HEK293 (cell line): ENCODE data around the gene PNCK.
"Not testable (repeated sequence)": the region's sequence is repeated elsewhere in the genome, so short reads cannot be mapped to it uniquely, and the experiment has no call there.

ENCODE experiments used
- CTCF ChIA-PET: fragments of 350-600 bp; formaldehyde crosslinking; extraction: SDS; loops from one replicate; lab custom pipeline; 2021; ENCODE audit warnings: antibody characterized with exemption; lab: Yijun Ruan, JAX
- POLR2A ChIA-PET: fragments of 300-600 bp; formaldehyde crosslinking; extraction: SDS; loops from one replicate; lab custom pipeline; 2020; ENCODE audit warnings: antibody characterized with exemption, inconsistent platforms; lab: Yijun Ruan, JAX
- H3K27ac ChIP-seq: fragments of 200-500 bp; sonication (Bioruptor generic); 2 replicates; pipeline ENCODE4 v1.5.1; 2014; ENCODE audit warnings: low read depth, low read length, control low read depth, inconsistent platforms; ENCODE audit errors: extremely low read depth
- H3K36me3 ChIP-seq, 2 experiments: fragments of 200-500 bp in 1 of 2; sonication (Bioruptor generic) in 1 of 2; 1 replicate in 1 of 2; 2 replicates in 1 of 2; pipeline ENCODE4 v1.5.1; 2014 to 2017; ENCODE audit warnings: inconsistent platforms in 2 of 2, low read length in 2 of 2; ENCODE audit not compliant: control insufficient read depth in 2 of 2, insufficient read depth in 1 of 2
- H3K4me1 ChIP-seq: fragments of 200-500 bp; sonication (Bioruptor generic); 2 replicates; pipeline ENCODE4 v1.5.1; 2014; ENCODE audit warnings: mild to moderate bottlenecking, low read length, inconsistent platforms; ENCODE audit not compliant: control insufficient read depth, insufficient read depth
- H3K4me3 ChIP-seq: 2 replicates; pipeline ENCODE4 v1.5.1; 2011; ENCODE audit warnings: low read depth, mild to moderate bottlenecking, control low read depth, low read length, moderate library complexity
- H3K9me3 ChIP-seq: fragments of 200-500 bp; sonication (Bioruptor generic); 2 replicates; pipeline ENCODE4 v1.5.1; 2014; ENCODE audit warnings: low read depth, low read length, inconsistent platforms; ENCODE audit not compliant: control insufficient read depth, insufficient read depth
- GLIS1 ChIP-seq: fragments of 450-650 bp; formaldehyde crosslinking; IDR thresholded peaks from 2 replicates; pipeline ENCODE4 v1.5.1; 2016; ENCODE audit warnings: missing biosample characterization, missing genetic modification characterization
- GLIS2 ChIP-seq: fragments of 450-650 bp; formaldehyde crosslinking; IDR thresholded peaks from 2 replicates; pipeline ENCODE4 v1.5.1; 2016; ENCODE audit warnings: missing biosample characterization, missing genetic modification characterization
- KLF8 ChIP-seq: fragments of 450-650 bp; formaldehyde crosslinking; IDR thresholded peaks from 2 replicates; pipeline ENCODE4 v1.5.1; 2016; ENCODE audit warnings: missing biosample characterization, missing genetic modification characterization
- MZF1 ChIP-seq: fragments of 450-650 bp; formaldehyde crosslinking; IDR thresholded peaks from 2 replicates; pipeline ENCODE4 v1.5.1; 2017; ENCODE audit warnings: missing biosample characterization, missing genetic modification characterization, borderline replicate concordance
- SP3 ChIP-seq: fragments of 450-650 bp; formaldehyde crosslinking; IDR thresholded peaks from 2 replicates; pipeline ENCODE4 v1.5.1; 2016; ENCODE audit warnings: missing biosample characterization, missing genetic modification characterization
- ZBTB21 ChIP-seq: fragments of 450-650 bp; formaldehyde crosslinking; IDR thresholded peaks from 2 replicates; pipeline ENCODE4 v1.5.1; 2017; ENCODE audit warnings: missing biosample characterization, missing genetic modification characterization
- ZBTB7A ChIP-seq: fragments of 450-650 bp; formaldehyde crosslinking; IDR thresholded peaks from 2 replicates; pipeline ENCODE4 v1.5.1; 2016; ENCODE audit warnings: low read depth, missing biosample characterization, missing genetic modification characterization
- ZNF10 ChIP-seq: fragments of 450-650 bp; formaldehyde crosslinking; IDR thresholded peaks from 2 replicates; pipeline ENCODE4 v1.5.1; 2017; ENCODE audit warnings: missing biosample characterization, missing genetic modification characterization
- ZNF324 ChIP-seq: fragments of 450-650 bp; formaldehyde crosslinking; IDR thresholded peaks from 2 replicates; pipeline ENCODE4 v1.5.1; 2016; ENCODE audit warnings: missing biosample characterization, missing genetic modification characterization
- ZNF350 ChIP-seq: fragments of 450-650 bp; formaldehyde crosslinking; IDR thresholded peaks from 2 replicates; pipeline ENCODE4 v1.5.0; 2017; ENCODE audit warnings: missing biosample characterization, mild to moderate bottlenecking, missing genetic modification characterization
- ZNF416 ChIP-seq: fragments of 450-650 bp; formaldehyde crosslinking; IDR thresholded peaks from 2 replicates; pipeline ENCODE4 v1.5.1; 2016; ENCODE audit warnings: missing biosample characterization, missing genetic modification characterization
- ZNF529 ChIP-seq: fragments of 450-650 bp; formaldehyde crosslinking; IDR thresholded peaks from 2 replicates; pipeline ENCODE4 v1.5.1; 2017; ENCODE audit warnings: missing genetic modification characterization, missing biosample characterization; ENCODE audit not compliant: insufficient replicate concordance
- ZNF548 ChIP-seq: fragments of 450-650 bp; formaldehyde crosslinking; IDR thresholded peaks from 2 replicates; pipeline ENCODE4 v1.5.1; 2016; ENCODE audit warnings: missing biosample characterization, missing genetic modification characterization
- ZNF560 ChIP-seq: fragments of 450-650 bp; formaldehyde crosslinking; IDR thresholded peaks from 2 replicates; pipeline ENCODE4 v1.5.1; 2017; ENCODE audit warnings: missing biosample characterization, missing genetic modification characterization, borderline replicate concordance
- ZNF664 ChIP-seq: fragments of 450-650 bp; formaldehyde crosslinking; IDR thresholded peaks from 2 replicates; pipeline ENCODE4 v1.5.1; 2016; ENCODE audit warnings: missing biosample characterization, missing genetic modification characterization
- ZNF747 ChIP-seq: fragments of 450-650 bp; formaldehyde crosslinking; IDR thresholded peaks from 2 replicates; pipeline ENCODE4 v1.5.1; 2016; ENCODE audit warnings: missing biosample characterization, missing genetic modification characterization
- ZNF830 ChIP-seq: fragments of 450-650 bp; IDR thresholded peaks from 2 replicates; pipeline ENCODE4 v1.5.0; 2018; ENCODE audit warnings: missing biosample characterization, missing genetic modification characterization, low read depth, mild to moderate bottlenecking, moderate library complexity
- TF ChIP-seq, protein P1 (sequence below): fragments of 450-650 bp; formaldehyde crosslinking; IDR thresholded peaks from 2 replicates; pipeline ENCODE4 v1.5.1; 2016; ENCODE audit warnings: missing biosample characterization, missing genetic modification characterization
- TF ChIP-seq, protein P2 (sequence below): fragments of 450-650 bp; formaldehyde crosslinking; IDR thresholded peaks from 2 replicates; pipeline ENCODE4 v1.5.1; 2016; ENCODE audit warnings: missing biosample characterization, missing genetic modification characterization
- TF ChIP-seq, protein P3 (sequence below): fragments of 450-650 bp; formaldehyde crosslinking; IDR thresholded peaks from 2 replicates; pipeline ENCODE4 v1.5.1; 2016; ENCODE audit warnings: missing biosample characterization, missing genetic modification characterization
- TF ChIP-seq, protein P4 (sequence below): fragments of 450-650 bp; IDR thresholded peaks from 2 replicates; pipeline ENCODE4 v1.5.1; 2018; ENCODE audit warnings: missing biosample characterization, mild to moderate bottlenecking, missing genetic modification characterization
- TF ChIP-seq, protein P5 (sequence below): fragments of 450-650 bp; formaldehyde crosslinking; IDR thresholded peaks from 2 replicates; pipeline ENCODE4 v1.5.1; 2017; ENCODE audit warnings: missing biosample characterization, missing genetic modification characterization

PNCK gene

DNA sequence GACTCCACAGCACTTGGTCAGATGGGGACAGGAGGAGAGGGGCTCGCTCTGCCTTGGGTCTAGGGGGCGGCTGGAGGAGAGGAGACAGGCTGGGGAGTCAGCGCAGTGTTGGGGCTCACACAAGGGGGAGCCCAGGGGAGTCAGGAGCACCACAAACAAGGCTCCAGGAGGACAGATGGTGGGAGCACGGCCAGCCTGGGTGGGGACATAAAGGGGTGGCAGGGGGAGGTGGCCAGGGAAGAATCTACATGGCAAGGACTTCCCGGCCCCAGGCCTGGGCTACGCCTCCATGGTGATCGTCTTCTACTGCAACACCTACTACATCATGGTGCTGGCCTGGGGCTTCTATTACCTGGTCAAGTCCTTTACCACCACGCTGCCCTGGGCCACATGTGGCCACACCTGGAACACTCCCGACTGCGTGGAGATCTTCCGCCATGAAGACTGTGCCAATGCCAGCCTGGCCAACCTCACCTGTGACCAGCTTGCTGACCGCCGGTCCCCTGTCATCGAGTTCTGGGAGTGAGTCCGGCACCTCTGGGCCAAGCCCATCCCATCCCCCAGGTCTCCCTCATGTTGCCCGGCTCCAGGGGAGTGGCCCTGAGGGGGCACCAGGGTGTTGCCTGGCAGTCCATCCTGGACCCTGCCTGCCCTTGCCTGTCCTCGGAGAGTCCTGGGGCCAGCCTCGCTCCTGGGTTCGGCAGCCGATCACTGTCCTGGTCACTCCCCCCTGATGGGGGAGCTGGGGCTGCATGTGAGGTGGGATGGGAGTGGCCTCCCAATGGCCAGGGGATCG, 17.6 kb upstream of the PNCK start:
- H3K27ac ChIP-seq, CTCF ChIA-PET, H3K9me3 ChIP-seq, H3K4me1 ChIP-seq, H3K4me3 ChIP-seq, POLR2A ChIA-PET: not testable (repeated sequence)
- H3K36me3 ChIP-seq = peaks cover 0 to 62% of the 10 kb centered on the region in 2 experiments; a peak in 1 of 3 replicates
- peak; percentile 38; the same call in 1 of the 2 replicates for TF ChIP-seq GLIS2 (tag by site-specific recombination)
- TF ChIP-seq, protein P1, sequence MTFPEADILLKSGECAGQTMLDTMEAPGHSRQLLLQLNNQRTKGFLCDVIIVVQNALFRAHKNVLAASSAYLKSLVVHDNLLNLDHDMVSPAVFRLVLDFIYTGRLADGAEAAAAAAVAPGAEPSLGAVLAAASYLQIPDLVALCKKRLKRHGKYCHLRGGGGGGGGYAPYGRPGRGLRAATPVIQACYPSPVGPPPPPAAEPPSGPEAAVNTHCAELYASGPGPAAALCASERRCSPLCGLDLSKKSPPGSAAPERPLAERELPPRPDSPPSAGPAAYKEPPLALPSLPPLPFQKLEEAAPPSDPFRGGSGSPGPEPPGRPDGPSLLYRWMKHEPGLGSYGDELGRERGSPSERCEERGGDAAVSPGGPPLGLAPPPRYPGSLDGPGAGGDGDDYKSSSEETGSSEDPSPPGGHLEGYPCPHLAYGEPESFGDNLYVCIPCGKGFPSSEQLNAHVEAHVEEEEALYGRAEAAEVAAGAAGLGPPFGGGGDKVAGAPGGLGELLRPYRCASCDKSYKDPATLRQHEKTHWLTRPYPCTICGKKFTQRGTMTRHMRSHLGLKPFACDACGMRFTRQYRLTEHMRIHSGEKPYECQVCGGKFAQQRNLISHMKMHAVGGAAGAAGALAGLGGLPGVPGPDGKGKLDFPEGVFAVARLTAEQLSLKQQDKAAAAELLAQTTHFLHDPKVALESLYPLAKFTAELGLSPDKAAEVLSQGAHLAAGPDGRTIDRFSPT = 0 out of 2 replicates have a peak, but pooled peaks have one; percentile 16

DNA sequence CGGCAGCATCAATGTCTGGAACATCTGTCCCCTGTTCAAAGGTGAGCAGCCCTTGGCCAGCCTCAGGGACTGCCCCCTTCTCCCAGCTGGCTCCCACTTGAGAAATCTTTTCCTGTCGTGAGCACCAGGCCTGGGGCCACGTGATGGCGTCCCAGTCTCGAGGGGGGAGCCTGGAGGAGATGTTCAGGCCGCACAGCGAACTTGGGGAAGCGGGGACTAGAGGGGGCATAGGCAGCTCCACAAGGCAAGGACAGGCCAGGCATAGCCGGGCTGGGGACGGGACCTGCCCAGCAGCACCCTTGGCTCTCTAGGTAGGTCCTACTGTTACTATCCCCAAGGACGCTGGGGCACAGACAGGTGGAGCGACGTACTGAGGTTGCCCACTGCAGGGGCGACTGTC, 16.9 kb upstream of the PNCK start:
- H3K4me1 ChIP-seq = no peaks in the 10 kb centered on the region
- H3K27ac ChIP-seq = no peak overlapping the region
- ChIA-PET POLR2A (no interaction called here), CTCF (no interaction called here)
- H3K36me3 ChIP-seq = peaks cover 0 to 54% of the 10 kb centered on the region in 2 experiments; a peak in 1 of 3 replicates
- H3K4me3 ChIP-seq = no peak overlapping the region
- H3K9me3 ChIP-seq = no peaks in the 10 kb centered on the region
- TF ChIP-seq SP3 (tag by site-specific recombination) (no peak), ZBTB21 (no peak), ZBTB7A (tag by site-specific recombination) (no peak), ZNF324 (no peak), ZNF529 (tag by site-specific recombination) (no peak), ZNF416 (tag by site-specific recombination) (no peak), ZNF350 (tag by site-specific recombination) (no peak), ZNF664 (tag by site-specific recombination) (no peak)
- TF ChIP-seq, protein P2, sequence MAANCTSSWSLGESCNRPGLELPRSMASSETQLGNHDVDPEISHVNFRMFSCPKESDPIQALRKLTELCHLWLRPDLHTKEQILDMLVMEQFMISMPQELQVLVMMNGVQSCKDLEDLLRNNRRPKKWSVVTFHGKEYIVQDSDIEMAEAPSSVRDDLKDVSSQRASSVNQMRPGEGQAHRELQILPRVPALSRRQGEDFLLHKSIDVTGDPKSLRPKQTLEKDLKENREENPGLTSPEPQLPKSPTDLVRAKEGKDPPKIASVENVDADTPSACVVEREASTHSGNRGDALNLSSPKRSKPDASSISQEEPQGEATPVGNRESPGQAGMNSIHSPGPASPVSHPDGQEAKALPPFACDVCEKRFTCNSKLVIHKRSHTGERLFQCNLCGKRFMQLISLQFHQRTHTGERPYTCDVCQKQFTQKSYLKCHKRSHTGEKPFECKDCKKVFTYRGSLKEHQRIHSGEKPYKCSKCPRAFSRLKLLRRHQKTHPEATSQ (tag by site-specific recombination) = no peak
- TF ChIP-seq, protein P3, sequence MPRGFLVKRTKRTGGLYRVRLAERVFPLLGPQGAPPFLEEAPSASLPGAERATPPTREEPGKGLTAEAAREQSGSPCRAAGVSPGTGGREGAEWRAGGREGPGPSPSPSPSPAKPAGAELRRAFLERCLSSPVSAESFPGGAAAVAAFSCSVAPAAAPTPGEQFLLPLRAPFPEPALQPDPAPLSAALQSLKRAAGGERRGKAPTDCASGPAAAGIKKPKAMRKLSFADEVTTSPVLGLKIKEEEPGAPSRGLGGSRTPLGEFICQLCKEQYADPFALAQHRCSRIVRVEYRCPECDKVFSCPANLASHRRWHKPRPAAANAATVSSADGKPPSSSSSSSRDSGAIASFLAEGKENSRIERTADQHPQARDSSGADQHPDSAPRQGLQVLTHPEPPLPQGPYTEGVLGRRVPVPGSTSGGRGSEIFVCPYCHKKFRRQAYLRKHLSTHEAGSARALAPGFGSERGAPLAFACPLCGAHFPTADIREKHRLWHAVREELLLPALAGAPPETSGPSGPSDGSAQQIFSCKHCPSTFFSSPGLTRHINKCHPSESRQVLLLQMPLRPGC (tag by site-specific recombination) = no peak

DNA sequence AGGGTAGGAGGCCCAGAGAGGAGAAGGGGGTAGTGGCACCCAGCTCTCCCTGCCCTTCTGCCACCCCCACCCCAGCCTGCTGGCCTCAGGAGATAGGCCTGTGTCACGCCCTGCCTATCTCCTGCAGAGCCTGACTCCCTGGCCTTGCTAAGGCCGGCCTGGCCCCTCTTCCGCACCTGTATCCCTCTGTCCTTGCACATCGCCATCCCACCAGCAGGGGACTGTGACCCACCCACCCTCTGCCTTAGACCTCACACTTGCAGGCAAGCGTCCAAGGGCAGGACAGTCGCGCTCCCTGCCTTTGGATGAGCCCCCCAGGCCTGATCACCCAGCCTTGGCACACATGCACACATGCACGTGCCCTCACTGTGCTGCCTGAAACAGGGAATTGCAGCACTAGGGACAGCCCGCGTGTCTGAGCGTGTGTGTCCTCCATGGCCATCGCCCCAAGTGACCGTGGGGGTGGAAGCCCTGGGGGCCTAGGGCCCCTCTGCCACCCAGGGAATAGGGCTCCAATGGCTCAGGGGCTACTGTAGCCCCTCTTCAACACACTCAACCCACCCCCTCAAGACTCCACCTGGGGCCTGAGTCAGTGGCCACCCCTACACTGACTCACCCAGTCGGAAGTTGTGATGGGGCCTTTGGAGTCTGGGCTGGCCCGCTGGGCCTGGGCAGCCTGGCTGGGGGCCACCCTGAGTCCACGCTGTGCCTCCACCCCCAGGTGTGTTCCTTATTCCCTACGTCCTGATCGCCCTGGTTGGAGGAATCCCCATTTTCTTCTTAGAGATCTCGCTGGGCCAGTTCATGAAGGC, 16.2 kb upstream of the PNCK start:
- peaks cover 0 to 51% of the 10 kb centered on the region in 2 experiments; a peak in 1 of 3 replicates for H3K36me3 ChIP-seq
- ChIA-PET CTCF (no interaction called here), POLR2A (interaction anchor here (0.9 kb wide), 1 partner anchor 19 kb away, joined by 3 read pairs; no protein-coding TSS in a partner anchor)
- peak overlapping the region; percentile 57 for H3K4me3 ChIP-seq
- H3K9me3 ChIP-seq = no peaks in the 10 kb centered on the region
- H3K27ac ChIP-seq = no peak overlapping the region
- no peaks in the 10 kb centered on the region for H3K4me1 ChIP-seq
- TF ChIP-seq ZNF560 (tag by site-specific recombination) (no peak), ZNF10 (no peak), GLIS1 (tag by site-specific recombination) (peak; percentile 57), MZF1 (no peak), ZNF548 (tag by site-specific recombination) (no peak), ZNF830 (tag by site-specific recombination) (no peak), KLF8 (no peak), ZNF747 (tag by site-specific recombination) (no peak)
- TF ChIP-seq, protein P4, sequence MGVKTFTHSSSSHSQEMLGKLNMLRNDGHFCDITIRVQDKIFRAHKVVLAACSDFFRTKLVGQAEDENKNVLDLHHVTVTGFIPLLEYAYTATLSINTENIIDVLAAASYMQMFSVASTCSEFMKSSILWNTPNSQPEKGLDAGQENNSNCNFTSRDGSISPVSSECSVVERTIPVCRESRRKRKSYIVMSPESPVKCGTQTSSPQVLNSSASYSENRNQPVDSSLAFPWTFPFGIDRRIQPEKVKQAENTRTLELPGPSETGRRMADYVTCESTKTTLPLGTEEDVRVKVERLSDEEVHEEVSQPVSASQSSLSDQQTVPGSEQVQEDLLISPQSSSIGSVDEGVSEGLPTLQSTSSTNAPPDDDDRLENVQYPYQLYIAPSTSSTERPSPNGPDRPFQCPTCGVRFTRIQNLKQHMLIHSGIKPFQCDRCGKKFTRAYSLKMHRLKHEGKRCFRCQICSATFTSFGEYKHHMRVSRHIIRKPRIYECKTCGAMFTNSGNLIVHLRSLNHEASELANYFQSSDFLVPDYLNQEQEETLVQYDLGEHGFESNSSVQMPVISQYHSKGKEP (tag by site-specific recombination) = no peak
- TF ChIP-seq, protein P5, sequence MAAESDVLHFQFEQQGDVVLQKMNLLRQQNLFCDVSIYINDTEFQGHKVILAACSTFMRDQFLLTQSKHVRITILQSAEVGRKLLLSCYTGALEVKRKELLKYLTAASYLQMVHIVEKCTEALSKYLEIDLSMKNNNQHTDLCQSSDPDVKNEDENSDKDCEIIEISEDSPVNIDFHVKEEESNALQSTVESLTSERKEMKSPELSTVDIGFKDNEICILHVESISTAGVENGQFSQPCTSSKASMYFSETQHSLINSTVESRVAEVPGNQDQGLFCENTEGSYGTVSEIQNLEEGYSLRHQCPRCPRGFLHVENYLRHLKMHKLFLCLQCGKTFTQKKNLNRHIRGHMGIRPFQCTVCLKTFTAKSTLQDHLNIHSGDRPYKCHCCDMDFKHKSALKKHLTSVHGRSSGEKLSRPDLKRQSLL (tag by site-specific recombination) = no peak
